Prostate gland (tissue), 2 donors: ENCODE data around the gene NEGR1.

Experiments
- POLR2A ChIP-seq: fragments of 450-650 bp; IDR thresholded peaks from one replicate; pipeline ENCODE4 v1.6.1; 2016; ENCODE audit warnings: antibody characterized with exemption, mild to moderate bottlenecking
- POLR2AphosphoS5 ChIP-seq: sonication (generic); formaldehyde crosslinking; IDR thresholded peaks from one replicate; pipeline ENCODE4 v1.6.1; 2017; ENCODE audit warnings: antibody characterized with exemption
- TF ChIP-seq, protein P1 (sequence below), 4 experiments: fragments of 200-600 bp in 2 of 4; fragments of 450-650 bp in 2 of 4; sonication (generic) in 2 of 4; IDR thresholded peaks; 1 replicate in 3 of 4; 2 replicates in 1 of 4; pipeline ENCODE4 v1.5.1; 2016 to 2019; ENCODE audit warnings: antibody characterized with exemption in 4 of 4, mild to moderate bottlenecking in 2 of 4, moderate library complexity in 2 of 4

DNA sequence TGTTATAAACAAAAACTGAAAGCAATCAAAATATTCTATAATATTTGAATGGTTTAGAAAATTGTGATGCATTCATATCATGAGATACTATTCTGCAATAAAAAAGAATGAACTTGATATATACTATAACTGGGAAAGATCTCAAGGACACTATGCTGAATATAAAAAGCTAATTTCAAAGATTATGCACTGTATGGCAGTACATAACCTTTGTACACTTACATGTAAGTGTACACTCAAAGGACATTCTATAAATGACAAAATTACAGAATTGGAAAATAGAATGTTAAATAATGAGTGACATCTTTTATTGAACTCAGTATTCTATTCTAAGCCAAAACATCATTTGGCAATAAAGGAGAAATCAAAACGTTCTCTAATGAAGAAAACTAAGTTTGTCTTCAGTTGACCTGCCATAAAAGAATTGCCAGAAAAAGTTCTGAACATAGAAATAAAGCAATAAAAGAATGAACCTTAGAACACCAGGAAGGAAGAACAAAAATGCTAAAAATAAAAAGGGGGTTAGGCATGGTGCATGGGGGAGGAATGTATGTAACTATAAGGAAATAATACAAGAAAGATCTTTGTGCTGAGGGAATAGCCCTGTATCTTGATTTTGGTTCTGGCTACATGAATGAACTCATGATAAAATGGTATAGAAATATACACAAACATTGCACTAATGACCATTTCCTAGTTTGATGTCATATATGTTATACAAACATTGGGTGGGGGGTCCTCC is 519.7 kb downstream of the NEGR1 start:
- TF ChIP-seq, protein P1, sequence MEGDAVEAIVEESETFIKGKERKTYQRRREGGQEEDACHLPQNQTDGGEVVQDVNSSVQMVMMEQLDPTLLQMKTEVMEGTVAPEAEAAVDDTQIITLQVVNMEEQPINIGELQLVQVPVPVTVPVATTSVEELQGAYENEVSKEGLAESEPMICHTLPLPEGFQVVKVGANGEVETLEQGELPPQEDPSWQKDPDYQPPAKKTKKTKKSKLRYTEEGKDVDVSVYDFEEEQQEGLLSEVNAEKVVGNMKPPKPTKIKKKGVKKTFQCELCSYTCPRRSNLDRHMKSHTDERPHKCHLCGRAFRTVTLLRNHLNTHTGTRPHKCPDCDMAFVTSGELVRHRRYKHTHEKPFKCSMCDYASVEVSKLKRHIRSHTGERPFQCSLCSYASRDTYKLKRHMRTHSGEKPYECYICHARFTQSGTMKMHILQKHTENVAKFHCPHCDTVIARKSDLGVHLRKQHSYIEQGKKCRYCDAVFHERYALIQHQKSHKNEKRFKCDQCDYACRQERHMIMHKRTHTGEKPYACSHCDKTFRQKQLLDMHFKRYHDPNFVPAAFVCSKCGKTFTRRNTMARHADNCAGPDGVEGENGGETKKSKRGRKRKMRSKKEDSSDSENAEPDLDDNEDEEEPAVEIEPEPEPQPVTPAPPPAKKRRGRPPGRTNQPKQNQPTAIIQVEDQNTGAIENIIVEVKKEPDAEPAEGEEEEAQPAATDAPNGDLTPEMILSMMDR (IDR thresholded peaks at IDR 0.05), result no peak
- no peak for TF ChIP-seq POLR2AphosphoS5
- no peak for TF ChIP-seq POLR2A
